ENCODE measurements around the gene KCNJ9. TPM values are rescaled to one million over a fixed set of nuclear protein-coding genes. Genes with fewer than 3 reads are reported as not detected.

Gene KCNJ9
- total RNA-seq, 1 experiment from 2014 or later: not detected

GRCh38 chr1:160066829-160067745 is 14.3 kb upstream of the KCNJ9 start:
- no peak for DNase-seq (ENCODE audit: low spot score)

GRCh38 chr1:160068225-160068624 is 13.1 kb upstream of the KCNJ9 start:
- DNase-seq (ENCODE audit: low spot score): no peak

GRCh38 chr1:160069460-160070231 is 11.7 kb upstream of the KCNJ9 start, which contains the start of gene KCNJ10:
TSS of gene KCNJ10 (minus strand) at chr1:160070160. CDS start at chr1:160042532, 27,628 bp downstream.
- DNase-seq (ENCODE audit: low spot score): no peak

- peak; percentile 56 for DNase-seq (ENCODE audit: low spot score)
Measured at GRCh38 chr1:160070243-160071163, 10.8 kb upstream of the KCNJ9 start.

- no peak for DNase-seq (ENCODE audit: low spot score)
Measured at GRCh38 chr1:160071289-160071688, 10.0 kb upstream of the KCNJ9 start.

- DNase-seq (ENCODE audit: low spot score): no peak
Measured at GRCh38 chr1:160074865-160075264, 6.5 kb upstream of the KCNJ9 start.

- DNase-seq (ENCODE audit: low spot score): no peak
Measured at GRCh38 chr1:160075836-160076235, 5.5 kb upstream of the KCNJ9 start.

- no peak for DNase-seq (ENCODE audit: low spot score)
Measured at GRCh38 chr1:160076295-160076694, 5.0 kb upstream of the KCNJ9 start.

GRCh38 chr1:160077486-160077885 is 3.9 kb upstream of the KCNJ9 start:
- no peak for DNase-seq (ENCODE audit: low spot score)

- peak; percentile 69 for DNase-seq (ENCODE audit: low spot score)
Measured at GRCh38 chr1:160078512-160079195, 2.7 kb upstream of the KCNJ9 start.

- no peak for DNase-seq (ENCODE audit: low spot score)
Measured at GRCh38 chr1:160079448-160079847, 1.9 kb upstream of the KCNJ9 start.

GRCh38 chr1:160080381-160081100 is 797 bp upstream of the KCNJ9 start:
- no peak for DNase-seq (ENCODE audit: low spot score)

- no peak for DNase-seq (ENCODE audit: low spot score)
Measured at GRCh38 chr1:160082487-160082886, 1.1 kb downstream of the KCNJ9 start.

GRCh38 chr1:160082926-160083325 is 1.6 kb downstream of the KCNJ9 start:
- no peak for DNase-seq (ENCODE audit: low spot score)

- no peak for DNase-seq (ENCODE audit: low spot score)
Measured at GRCh38 chr1:160083968-160084770, 2.8 kb downstream of the KCNJ9 start.

- no peak for DNase-seq (ENCODE audit: low spot score)
Measured at GRCh38 chr1:160084771-160085321, 3.5 kb downstream of the KCNJ9 start.

- DNase-seq (ENCODE audit: low spot score): peak; percentile 88
Measured at GRCh38 chr1:160085686-160086455, 4.5 kb downstream of the KCNJ9 start.

- DNase-seq (ENCODE audit: low spot score): no peak
Measured at GRCh38 chr1:160086456-160086892, 5.1 kb downstream of the KCNJ9 start.
